A549 (cell line): ENCODE data around the gene DDIT3. TPM values are rescaled to one million over a fixed set of nuclear protein-coding genes. Genes with fewer than 3 reads are reported as not detected.
"Not testable (repeated sequence)": the region's sequence is repeated elsewhere in the genome, so short reads cannot be mapped to it uniquely, and the experiment has no call there.

Experiments used
- ATAC-seq, 2 experiments: fragments of 200-7000 bp in 1 of 2; fragments of >200 bp in 1 of 2; cut with Nextera tagmentation in 1 of 2; cut with Tn5 transposase in 1 of 2; 3 replicates each; pipeline versions ENCODE4 v1.8.0 to v1.9.1; 2018 to 2020; ENCODE audit warnings: mild to moderate bottlenecking in 1 of 2, moderate library complexity in 1 of 2
- CTCF ChIA-PET: fragments of 300-600 bp; sonication (Branson Sonifier 250); formaldehyde crosslinking; extraction: SDS; loops from one replicate; lab custom pipeline; 2021; ENCODE audit warnings: antibody characterized with exemption, inconsistent platforms; lab: Yijun Ruan, JAX
- POLR2A ChIA-PET: fragments of 350-600 bp; formaldehyde crosslinking; extraction: SDS; loops from one replicate; lab custom pipeline; 2021; ENCODE audit warnings: antibody characterized with exemption, inconsistent platforms; lab: Yijun Ruan, JAX
- DNase-seq, 2 experiments: peaks; one replicate each; pipeline versions ENCODE4 v3.0.0 to v3.0.0-alpha.2; 2011 to 2016; ENCODE audit warnings: low read depth in 1 of 2, low spot score in 1 of 2
- FAIRE-seq: peaks from 2 replicates; lab custom pipeline; 2011; peaks lifted over from hg19 to GRCh38; lab: Jason Lieb, UNC
- H3K27ac ChIP-seq, 2 experiments: fragments of >200 bp; sonication (Bioruptor Twin); formaldehyde crosslinking; 3 replicates each; pipeline ENCODE4 v1.5.1; 2016 to 2017
- H3K4me1 ChIP-seq: fragments of >200 bp; sonication (Bioruptor Twin); formaldehyde crosslinking; 3 replicates; pipeline ENCODE4 v1.6.1; 2016
- H3K4me2 ChIP-seq: fragments of >200 bp; sonication (Bioruptor Twin); formaldehyde crosslinking; 3 replicates; pipeline ENCODE4 v1.6.1; 2016
- H3K4me3 ChIP-seq: fragments of >200 bp; sonication (Bioruptor Twin); formaldehyde crosslinking; 3 replicates; pipeline ENCODE4 v1.5.1; 2016
- H3K9me3 ChIP-seq: fragments of >200 bp; sonication (Bioruptor Twin); formaldehyde crosslinking; 3 replicates; pipeline ENCODE4 v1.6.1; 2016
- CHD4 ChIP-seq: fragments of 200-600 bp; sonication (generic); IDR thresholded peaks from 2 replicates; pipeline ENCODE4 v1.6.1; 2016; ENCODE audit warnings: antibody characterized with exemption, mild to moderate bottlenecking, borderline replicate concordance
- E2F6 ChIP-seq: IDR thresholded peaks from 2 replicates; pipeline ENCODE4 v1.6.1; 2012; ENCODE audit warnings: low read depth, borderline replicate concordance
- FOSB ChIP-seq: fragments of 250-450 bp; sonication (Bioruptor Pico); IDR thresholded peaks from 2 replicates; pipeline ENCODE4 v1.5.0; 2020; ENCODE audit warnings: mild to moderate bottlenecking, moderate library complexity
- GATA3 ChIP-seq: IDR thresholded peaks from 2 replicates; pipeline ENCODE4 v1.6.1; 2012; ENCODE audit warnings: borderline replicate concordance
- JUNB ChIP-seq: fragments of >200 bp; sonication (Bioruptor Twin); formaldehyde crosslinking; IDR thresholded peaks from 2 replicates; pipeline ENCODE4 v1.6.1; 2016
- KDM1A ChIP-seq: fragments of 200-600 bp; sonication (generic); IDR thresholded peaks from 2 replicates; pipeline ENCODE4 v1.6.1; 2016; ENCODE audit warnings: low read depth, mild to moderate bottlenecking
- MAFK ChIP-seq: fragments of 450-650 bp; IDR thresholded peaks from 2 replicates; pipeline ENCODE4 v1.6.1; 2014; ENCODE audit not compliant: partially characterized antibody
- MYC ChIP-seq: IDR thresholded peaks from 2 replicates; pipeline ENCODE4 v1.6.1; 2012; ENCODE audit warnings: mild to moderate bottlenecking, inconsistent platforms, low read length, improper control_type of control experiment, borderline replicate concordance
- NFE2L2 ChIP-seq: fragments of 150-350 bp; conservative IDR thresholded peaks from 2 replicates; pipeline ENCODE4 v1.6.1; 2014; ENCODE audit warnings: low read length
- NPAS2 ChIP-seq: fragments of 250-450 bp; sonication (Bioruptor Pico); IDR thresholded peaks from 2 replicates; pipeline ENCODE4 v1.8.0; 2022; ENCODE audit warnings: mild to moderate bottlenecking, moderate library complexity, borderline replicate concordance
- POLR2A ChIP-seq: IDR thresholded peaks from 2 replicates; pipeline ENCODE4 v1.6.1; 2012; ENCODE audit warnings: mild to moderate bottlenecking, low read length
- POLR2AphosphoS2 ChIP-seq: conservative IDR thresholded peaks from 2 replicates; pipeline ENCODE4 v1.6.1; 2012; ENCODE audit warnings: low read length, improper control_type of control experiment, inconsistent platforms
- RAD21 ChIP-seq, 2 experiments: fragments of >200 bp in 1 of 2; sonication (Bioruptor Twin) in 1 of 2; formaldehyde crosslinking in 1 of 2; IDR thresholded peaks in 1 of 2; conservative IDR thresholded peaks in 1 of 2; 2 replicates in 1 of 2; 3 replicates in 1 of 2; pipeline ENCODE4 v1.6.1; 2012 to 2018; ENCODE audit warnings: inconsistent platforms in 1 of 2
- ZC3H11A ChIP-seq: fragments of 450-650 bp; IDR thresholded peaks from 2 replicates; pipeline ENCODE4 v1.6.1; 2014; ENCODE audit warnings: antibody characterized with exemption, mild to moderate bottlenecking
- ZFP36 ChIP-seq: fragments of 450-650 bp; IDR thresholded peaks from 2 replicates; pipeline ENCODE4 v1.6.1; 2014; ENCODE audit warnings: borderline replicate concordance; ENCODE audit not compliant: partially characterized antibody
- ZNF302 ChIP-seq: fragments of 250-450 bp; sonication (Bioruptor Pico); IDR thresholded peaks from 2 replicates; pipeline ENCODE4 v1.9.0; 2021; ENCODE audit warnings: inconsistent platforms, mild to moderate bottlenecking, moderate library complexity
- WGBS: methylation state at CpG from one replicate; pipeline ENCODE4 v1.1.6; 2017; ENCODE audit errors: missing lambda C conversion rate; 5-methylcytosine and 5-hydroxymethylcytosine counted together
- polyA plus RNA-seq, 4 experiments: library from polyadenylated mRNA; depleted of rRNA in 3 of 4; stranded (reverse); fragments of >200 nt; fragmentation: RNase III in 1 of 4; extraction: RNeasy Plus Mini Kit Qiagen cat#74134 plus additional on column Dnase treatment in 1 of 4; gene quantifications; 2 replicates in 3 of 4; 3 replicates in 1 of 4; pipeline ENCODE4 v1.2.3, GENCODE V29; 2011 to 2017
- TF ChIP-seq, protein P1 (sequence below): fragments of 150-350 bp; IDR thresholded peaks from 2 replicates; pipeline ENCODE4 v1.6.1; 2014; ENCODE audit warnings: low read depth, mild to moderate bottlenecking, low read length
- TF ChIP-seq, protein P2 (sequence below): fragments of 250-450 bp; sonication (Bioruptor Pico); IDR thresholded peaks from 2 replicates; pipeline ENCODE4 v1.5.0; 2020; ENCODE audit warnings: low read depth, mild to moderate bottlenecking, moderate library complexity

Gene DDIT3
- polyA plus RNA-seq, 2 of the 4 experiments (the other 2 are of a cell fraction), result 16.0 to 93.0 TPM

DNA sequence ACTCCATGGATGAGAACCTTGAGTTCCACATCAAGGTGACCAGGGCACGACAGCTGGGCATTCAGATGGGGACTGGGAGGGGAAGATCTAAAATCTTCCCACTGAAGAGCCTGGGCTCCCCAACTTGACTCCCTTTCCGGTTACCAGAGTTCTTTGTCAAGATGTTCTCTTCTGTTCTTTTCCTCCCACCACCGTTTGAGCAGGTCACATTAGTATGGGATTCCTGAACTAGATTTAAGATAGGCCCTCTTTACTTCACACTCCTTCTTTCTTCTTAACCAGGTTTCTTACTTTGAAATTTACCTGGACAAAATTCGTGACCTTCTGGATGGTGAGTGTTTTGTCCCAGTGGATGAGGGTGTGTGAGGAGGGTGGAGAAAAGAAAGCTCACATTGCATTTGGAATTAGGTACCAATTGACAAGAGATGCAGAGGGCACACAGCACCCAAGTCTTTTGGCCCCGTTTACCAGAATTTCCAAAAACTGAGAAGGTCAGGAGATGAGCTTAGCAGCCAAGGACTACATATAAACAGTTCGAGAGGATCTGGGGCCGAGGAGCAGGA is 43.9 kb upstream of the DDIT3 start (continued):
- TF ChIP-seq, protein P1, sequence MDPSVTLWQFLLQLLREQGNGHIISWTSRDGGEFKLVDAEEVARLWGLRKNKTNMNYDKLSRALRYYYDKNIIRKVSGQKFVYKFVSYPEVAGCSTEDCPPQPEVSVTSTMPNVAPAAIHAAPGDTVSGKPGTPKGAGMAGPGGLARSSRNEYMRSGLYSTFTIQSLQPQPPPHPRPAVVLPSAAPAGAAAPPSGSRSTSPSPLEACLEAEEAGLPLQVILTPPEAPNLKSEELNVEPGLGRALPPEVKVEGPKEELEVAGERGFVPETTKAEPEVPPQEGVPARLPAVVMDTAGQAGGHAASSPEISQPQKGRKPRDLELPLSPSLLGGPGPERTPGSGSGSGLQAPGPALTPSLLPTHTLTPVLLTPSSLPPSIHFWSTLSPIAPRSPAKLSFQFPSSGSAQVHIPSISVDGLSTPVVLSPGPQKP, result no peak
- TF ChIP-seq KDM1A, result no peak
- TF ChIP-seq, protein P2, sequence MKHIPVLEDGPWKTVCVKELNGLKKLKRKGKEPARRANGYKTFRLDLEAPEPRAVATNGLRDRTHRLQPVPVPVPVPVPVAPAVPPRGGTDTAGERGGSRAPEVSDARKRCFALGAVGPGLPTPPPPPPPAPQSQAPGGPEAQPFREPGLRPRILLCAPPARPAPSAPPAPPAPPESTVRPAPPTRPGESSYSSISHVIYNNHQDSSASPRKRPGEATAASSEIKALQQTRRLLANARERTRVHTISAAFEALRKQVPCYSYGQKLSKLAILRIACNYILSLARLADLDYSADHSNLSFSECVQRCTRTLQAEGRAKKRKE (CRISPR knock-in tag), result no peak

DNA sequence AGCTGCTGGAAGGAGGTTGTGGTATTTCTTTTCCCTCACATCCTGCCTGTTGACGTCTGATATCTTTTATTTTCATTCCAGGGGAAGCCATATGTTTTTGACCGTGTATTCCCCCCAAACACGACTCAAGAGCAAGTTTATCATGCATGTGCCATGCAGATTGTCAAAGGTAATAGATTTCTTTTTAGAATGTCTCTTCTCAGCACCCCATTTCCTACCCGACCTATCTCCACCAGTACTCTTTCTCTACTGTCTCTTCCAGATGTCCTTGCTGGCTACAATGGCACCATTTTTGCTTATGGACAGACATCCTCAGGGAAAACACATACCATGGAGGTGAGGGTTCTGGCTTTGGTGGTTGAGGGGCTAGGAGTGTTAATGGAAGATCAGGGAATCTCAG is 43.0 kb upstream of the DDIT3 start:
- CTCF ChIA-PET, result interaction anchor here (1.3 to 4.7 kb wide), 3 partner anchors 12 to 19 kb away, joined by 5 to 41 read pairs (median 5); partner anchors contain the start of gene DCTN2
- H3K9me3 ChIP-seq, result no peaks in the 10 kb centered on the region
- TF ChIP-seq ZFP36, result no peak
- no peak for TF ChIP-seq GATA3
- TF ChIP-seq FOSB, result no peak
- TF ChIP-seq, all 56 proteins: peak for 0
- no peak for ATAC-seq
- no peak overlapping the region for H3K27ac ChIP-seq
- H3K4me2 ChIP-seq, result no peak overlapping the region
- no peak for DNase-seq
- no peak for FAIRE-seq
- WGBS, result 19% methylated on average over 4 of the region's 4 CpGs
- POLR2A ChIA-PET, result no interaction called here
- no peak overlapping the region for H3K4me3 ChIP-seq
- peaks cover 6% of the 10 kb centered on the region; the same call in 1 of the 3 replicates for H3K4me1 ChIP-seq

DNA sequence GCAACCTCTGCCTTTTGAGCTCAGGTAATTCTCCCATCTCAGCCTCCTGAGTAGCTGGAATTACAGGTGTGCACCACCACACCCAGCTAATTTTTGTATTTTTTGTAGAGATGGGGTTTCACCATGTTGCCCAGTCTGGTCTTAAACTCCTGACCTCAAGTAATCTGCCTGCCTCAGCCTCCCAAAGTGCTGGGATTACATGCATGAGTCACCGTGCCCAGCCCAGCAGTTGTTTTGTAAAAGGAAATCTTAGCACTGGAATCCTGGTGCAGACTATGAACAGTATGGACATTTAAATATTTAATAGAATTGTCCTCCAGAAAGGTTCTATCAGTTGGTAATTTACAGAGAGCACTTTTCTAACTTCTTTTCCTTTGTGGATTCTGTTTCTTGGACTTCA is 40.8 kb upstream of the DDIT3 start:
- DNase-seq, H3K27ac ChIP-seq, H3K4me1 ChIP-seq, ATAC-seq, H3K4me3 ChIP-seq, FAIRE-seq, POLR2A ChIA-PET, H3K4me2 ChIP-seq, H3K9me3 ChIP-seq: not testable (repeated sequence)
- CTCF ChIA-PET, result interaction anchor here (1.3 to 4.7 kb wide), 3 partner anchors 15 to 72 kb away, joined by 3 to 41 read pairs (median 5); partner anchors contain the start of gene B4GALNT1
- 26% methylated on average over 1 of the region's 1 CpG for WGBS

- ChIA-PET CTCF (interaction anchor here (1.3 kb wide), 1 partner anchor 73 kb away, joined by 3 read pairs; the partner anchor contains the start of gene B4GALNT1), POLR2A (no interaction called here)
- no peak overlapping the region for H3K4me3 ChIP-seq
- no peak for DNase-seq
- no peak for TF ChIP-seq ZNF302 (CRISPR knock-in tag)
- TF ChIP-seq NPAS2 (CRISPR knock-in tag), result no peak
- no peak for TF ChIP-seq POLR2A
- no peak for TF ChIP-seq NFE2L2
- no peak for TF ChIP-seq E2F6
- TF ChIP-seq GATA3, result no peak
- TF ChIP-seq MYC, result no peak
- no peak for TF ChIP-seq CHD4
- no peak for TF ChIP-seq ZC3H11A
- no peak for TF ChIP-seq POLR2AphosphoS2
- TF ChIP-seq MAFK, result no peak
- no peak for TF ChIP-seq RAD21 (conservative IDR thresholded peaks at IDR 0.05 in 1 of 2, IDR thresholded peaks at IDR 0.05 in 1 of 2)
- TF ChIP-seq JUNB, result no peak
- FAIRE-seq, result no peak
- no peak overlapping the region for H3K4me2 ChIP-seq
- H3K27ac ChIP-seq, result no peak overlapping the region
- no peak for ATAC-seq
- peaks cover 6% of the 10 kb centered on the region; the same call in 1 of the 3 replicates for H3K4me1 ChIP-seq
- no peaks in the 10 kb centered on the region for H3K9me3 ChIP-seq
- 92% methylated on average over 2 of the region's 2 CpGs for WGBS
These were observed 40.2 kb upstream of the DDIT3 start for GRCh38 chr12:57560516-57560915.
